Peyer's patch (tissue), 4 donors: Measurements from ENCODE around the gene PNCK.

Source experiments
- POLR2A ChIP-seq, 2 donors: fragments of 450-650 bp; IDR thresholded peaks; one replicate each; pipeline ENCODE4 v1.5.1; 2017; ENCODE audit warnings: antibody characterized with exemption in 2 of 2, mild to moderate bottlenecking in 2 of 2, moderate library complexity in 2 of 2
- TF ChIP-seq, protein P1 (sequence below), 6 experiments: fragments of 450-650 bp in 4 of 6; fragments of 200-600 bp in 2 of 6; sonication (generic) in 1 of 6; IDR thresholded peaks; one replicate each; pipeline ENCODE4 v1.5.1; 2017 to 2019; ENCODE audit warnings: antibody characterized with exemption in 6 of 6, mild to moderate bottlenecking in 3 of 6, moderate library complexity in 1 of 6

DNA sequence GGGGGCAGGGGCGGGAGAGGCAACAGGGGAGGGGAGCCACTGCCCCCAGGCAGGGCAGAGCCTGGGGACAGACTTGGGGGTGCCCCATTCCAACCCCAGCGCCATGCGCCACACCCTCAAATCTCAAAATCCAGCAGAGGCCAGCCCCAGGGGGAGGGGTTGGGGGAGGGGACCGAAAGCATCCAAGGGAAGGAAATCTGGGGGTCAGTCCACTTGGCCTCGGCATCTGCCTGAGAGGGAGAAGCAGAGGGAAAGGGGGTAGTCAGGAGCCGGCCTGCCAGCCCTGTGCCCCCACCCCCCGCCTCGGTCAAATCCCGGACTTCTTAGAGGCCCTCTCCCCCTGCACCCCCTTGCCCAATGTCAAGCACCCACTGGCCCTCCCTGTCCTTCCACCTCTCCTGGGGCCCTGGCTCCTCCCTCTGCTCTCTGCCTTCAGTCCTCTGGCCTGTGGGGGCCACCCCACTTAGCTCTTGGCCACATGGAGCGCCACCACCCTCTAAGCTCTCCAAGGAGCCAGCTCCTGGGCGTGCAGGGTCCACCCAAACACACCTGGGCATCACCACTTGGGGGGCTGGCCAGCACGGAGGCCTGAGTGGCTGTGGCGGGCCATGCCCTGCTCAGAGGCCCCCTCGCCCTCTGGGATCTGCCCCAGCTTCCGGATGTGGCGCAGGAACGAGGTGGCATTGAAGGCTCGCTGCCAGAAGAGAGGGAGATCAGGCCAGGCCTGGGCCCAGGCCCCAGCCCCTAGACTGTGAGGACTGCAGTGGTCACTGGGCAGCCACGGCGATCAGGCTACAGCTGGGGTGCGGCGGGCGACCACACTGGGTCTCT is 3.5 kb downstream of the PNCK start:
- TF ChIP-seq, protein P1, sequence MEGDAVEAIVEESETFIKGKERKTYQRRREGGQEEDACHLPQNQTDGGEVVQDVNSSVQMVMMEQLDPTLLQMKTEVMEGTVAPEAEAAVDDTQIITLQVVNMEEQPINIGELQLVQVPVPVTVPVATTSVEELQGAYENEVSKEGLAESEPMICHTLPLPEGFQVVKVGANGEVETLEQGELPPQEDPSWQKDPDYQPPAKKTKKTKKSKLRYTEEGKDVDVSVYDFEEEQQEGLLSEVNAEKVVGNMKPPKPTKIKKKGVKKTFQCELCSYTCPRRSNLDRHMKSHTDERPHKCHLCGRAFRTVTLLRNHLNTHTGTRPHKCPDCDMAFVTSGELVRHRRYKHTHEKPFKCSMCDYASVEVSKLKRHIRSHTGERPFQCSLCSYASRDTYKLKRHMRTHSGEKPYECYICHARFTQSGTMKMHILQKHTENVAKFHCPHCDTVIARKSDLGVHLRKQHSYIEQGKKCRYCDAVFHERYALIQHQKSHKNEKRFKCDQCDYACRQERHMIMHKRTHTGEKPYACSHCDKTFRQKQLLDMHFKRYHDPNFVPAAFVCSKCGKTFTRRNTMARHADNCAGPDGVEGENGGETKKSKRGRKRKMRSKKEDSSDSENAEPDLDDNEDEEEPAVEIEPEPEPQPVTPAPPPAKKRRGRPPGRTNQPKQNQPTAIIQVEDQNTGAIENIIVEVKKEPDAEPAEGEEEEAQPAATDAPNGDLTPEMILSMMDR (IDR thresholded peaks at IDR 0.05) = no peak
- TF ChIP-seq POLR2A (IDR thresholded peaks at IDR 0.05) = no peak
